Parathyroid adenoma (tissue), 2 donors: Measurements from ENCODE around the gene NDE1.

Experiments used
- H2AFZ ChIP-seq: fragments of 300-600 bp; sonication (generic); one replicate; pipeline ENCODE4 v1.7.0; 2017; ENCODE audit warnings: antibody characterized with exemption, mild to moderate bottlenecking
- H3K27ac ChIP-seq: fragments of 300-600 bp; sonication (generic); one replicate; pipeline ENCODE4 v1.7.0; 2017
- H3K27me3 ChIP-seq: fragments of 300-600 bp; sonication (generic); one replicate; pipeline ENCODE4 v1.7.0; 2017; ENCODE audit warnings: low read length; ENCODE audit not compliant: control insufficient read depth, insufficient read depth
- H3K36me3 ChIP-seq: fragments of 300-600 bp; sonication (generic); one replicate; pipeline ENCODE4 v1.7.0; 2017; ENCODE audit warnings: low read length; ENCODE audit not compliant: control insufficient read depth, insufficient read depth
- H3K4me1 ChIP-seq: fragments of 300-600 bp; sonication (generic); one replicate; pipeline ENCODE4 v1.7.0; 2017; ENCODE audit warnings: control low read depth
- H3K4me2 ChIP-seq: fragments of 300-600 bp; sonication (generic); one replicate; pipeline ENCODE4 v1.7.0; 2017; ENCODE audit warnings: low read length
- H3K4me3 ChIP-seq: fragments of 300-600 bp; sonication (generic); one replicate; pipeline ENCODE4 v1.7.0; 2017; ENCODE audit warnings: low read depth, low read length
- H3K79me2 ChIP-seq: fragments of 300-600 bp; sonication (generic); one replicate; pipeline ENCODE4 v1.7.0; 2017; ENCODE audit warnings: control low read depth
- H3K9ac ChIP-seq: fragments of 300-600 bp; sonication (generic); one replicate; pipeline ENCODE4 v1.7.0; 2017; ENCODE audit warnings: mild to moderate bottlenecking
- H3K9me3 ChIP-seq: fragments of 300-600 bp; sonication (generic); one replicate; pipeline ENCODE4 v1.7.0; 2017; ENCODE audit warnings: low read length; ENCODE audit not compliant: control insufficient read depth
- TF ChIP-seq, protein P1 (sequence below): fragments of 300-600 bp; sonication (generic); IDR thresholded peaks from one replicate; pipeline ENCODE4 v1.7.0; 2017; ENCODE audit warnings: antibody characterized with exemption, mild to moderate bottlenecking
- donor health status: primary hyperparathyroidism.

The NDE1 gene

DNA sequence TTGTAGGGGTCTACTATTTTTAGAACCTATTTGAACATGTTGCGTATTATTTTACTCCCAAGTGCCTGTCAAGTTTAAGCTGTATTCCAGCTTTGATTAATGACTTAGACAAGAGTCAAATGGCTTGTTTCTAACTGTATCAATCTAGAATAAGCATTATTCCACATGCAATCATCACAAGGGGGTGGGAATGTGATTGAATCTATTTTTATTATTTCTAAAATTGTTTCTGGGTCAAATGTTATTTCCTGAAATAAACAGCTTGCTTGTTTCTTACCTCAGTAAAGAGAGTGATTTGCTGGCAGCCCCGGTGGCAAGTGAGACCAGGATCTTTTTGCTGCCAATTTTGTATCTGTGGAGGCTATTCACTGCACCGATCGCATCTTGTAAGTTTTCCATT is 28.6 kb upstream of the NDE1 start:
- TF ChIP-seq, protein P1, sequence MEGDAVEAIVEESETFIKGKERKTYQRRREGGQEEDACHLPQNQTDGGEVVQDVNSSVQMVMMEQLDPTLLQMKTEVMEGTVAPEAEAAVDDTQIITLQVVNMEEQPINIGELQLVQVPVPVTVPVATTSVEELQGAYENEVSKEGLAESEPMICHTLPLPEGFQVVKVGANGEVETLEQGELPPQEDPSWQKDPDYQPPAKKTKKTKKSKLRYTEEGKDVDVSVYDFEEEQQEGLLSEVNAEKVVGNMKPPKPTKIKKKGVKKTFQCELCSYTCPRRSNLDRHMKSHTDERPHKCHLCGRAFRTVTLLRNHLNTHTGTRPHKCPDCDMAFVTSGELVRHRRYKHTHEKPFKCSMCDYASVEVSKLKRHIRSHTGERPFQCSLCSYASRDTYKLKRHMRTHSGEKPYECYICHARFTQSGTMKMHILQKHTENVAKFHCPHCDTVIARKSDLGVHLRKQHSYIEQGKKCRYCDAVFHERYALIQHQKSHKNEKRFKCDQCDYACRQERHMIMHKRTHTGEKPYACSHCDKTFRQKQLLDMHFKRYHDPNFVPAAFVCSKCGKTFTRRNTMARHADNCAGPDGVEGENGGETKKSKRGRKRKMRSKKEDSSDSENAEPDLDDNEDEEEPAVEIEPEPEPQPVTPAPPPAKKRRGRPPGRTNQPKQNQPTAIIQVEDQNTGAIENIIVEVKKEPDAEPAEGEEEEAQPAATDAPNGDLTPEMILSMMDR: no peak
- Histone ChIP-seq H3K4me1 (no peaks in the 10 kb centered on the region), H3K9ac (no peak overlapping the region), H3K27ac (no peak overlapping the region), H3K9me3 (no peaks in the 10 kb centered on the region), H3K4me3 (no peak overlapping the region), H3K79me2 (no peaks in the 10 kb centered on the region), H3K4me2 (no peak overlapping the region), H3K27me3 (no peaks in the 10 kb centered on the region), H2AFZ (no peak overlapping the region), H3K36me3 (no peaks in the 10 kb centered on the region)

DNA sequence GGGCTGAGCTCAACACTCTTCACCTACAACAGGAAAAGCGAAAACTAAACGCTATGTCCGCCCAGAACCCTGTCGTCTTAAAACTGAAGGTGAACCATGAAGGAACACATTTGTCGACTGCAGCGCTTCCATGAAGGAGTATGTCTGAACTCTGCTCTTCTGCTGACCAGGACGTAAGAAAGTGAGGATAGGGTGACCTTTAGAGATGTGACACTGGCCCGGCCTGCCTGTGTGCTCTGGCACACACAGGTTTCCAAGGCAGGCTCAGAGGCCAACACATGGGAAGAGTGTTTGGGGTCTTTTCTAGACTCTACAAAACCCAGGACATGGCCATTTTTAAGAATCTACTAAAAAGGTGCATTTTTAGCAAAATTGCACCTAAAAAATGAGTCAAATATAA is 28.2 kb upstream of the NDE1 start:
- Histone ChIP-seq H3K4me1 (no peaks in the 10 kb centered on the region), H3K27ac (no peak overlapping the region), H3K4me2 (no peak overlapping the region), H3K9ac (no peak overlapping the region), H3K36me3 (no peaks in the 10 kb centered on the region), H3K9me3 (no peaks in the 10 kb centered on the region), H3K27me3 (no peaks in the 10 kb centered on the region), H3K79me2 (no peaks in the 10 kb centered on the region), H2AFZ (no peak overlapping the region), H3K4me3 (no peak overlapping the region)
- TF ChIP-seq, protein P1: no peak

- Histone ChIP-seq H3K9me3 (no peaks in the 10 kb centered on the region), H2AFZ (no peak overlapping the region), H3K4me2 (no peak overlapping the region), H3K79me2 (peaks cover 7% of the 10 kb centered on the region), H3K9ac (no peak overlapping the region), H3K4me1 (no peaks in the 10 kb centered on the region), H3K4me3 (no peak overlapping the region), H3K27ac (no peak overlapping the region), H3K36me3 (no peaks in the 10 kb centered on the region), H3K27me3 (no peaks in the 10 kb centered on the region)
- TF ChIP-seq, protein P1: no peak
Observed at GRCh38 chr16:15631730-15632409, 18.2 kb upstream of the NDE1 start.

GRCh38 chr16:15635926-15636325 is 14.1 kb upstream of the NDE1 start:
- peaks cover 16% of the 10 kb centered on the region for H3K79me2 ChIP-seq
- no peaks in the 10 kb centered on the region for H3K9me3 ChIP-seq
- H3K9ac ChIP-seq: no peak overlapping the region
- no peak overlapping the region for H3K27ac ChIP-seq
- H3K4me2 ChIP-seq: no peak overlapping the region
- H3K4me1 ChIP-seq: no peaks in the 10 kb centered on the region
- H3K4me3 ChIP-seq: no peak overlapping the region
- no peaks in the 10 kb centered on the region for H3K36me3 ChIP-seq
- H2AFZ ChIP-seq: no peak overlapping the region
- TF ChIP-seq, protein P1: no peak
- H3K27me3 ChIP-seq: no peaks in the 10 kb centered on the region

DNA sequence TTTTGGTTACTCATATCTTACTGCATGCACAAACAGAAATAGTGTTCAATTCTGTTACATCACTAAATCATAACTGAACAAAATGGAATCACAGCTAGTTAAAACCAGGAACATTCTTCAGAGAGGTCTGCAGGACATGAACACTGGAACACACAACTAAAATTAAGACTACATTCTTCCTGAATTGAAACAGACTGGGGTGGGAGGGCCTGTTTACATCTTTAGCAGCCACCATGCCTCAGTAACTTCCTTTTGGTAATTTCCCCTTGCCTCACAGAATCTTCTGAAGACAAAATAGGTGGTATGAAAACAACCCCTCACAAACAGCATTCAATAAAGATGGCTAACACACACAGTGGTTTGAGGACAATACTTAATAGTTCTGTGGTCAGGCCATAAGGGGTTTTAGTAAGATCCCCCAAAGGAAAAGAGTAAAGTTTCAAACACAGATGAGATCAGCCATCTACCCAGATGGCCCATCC is 13.6 kb upstream of the NDE1 start:
- Histone ChIP-seq H3K9ac (no peak overlapping the region), H2AFZ (no peak overlapping the region), H3K79me2 (peaks cover 16% of the 10 kb centered on the region), H3K4me1 (no peaks in the 10 kb centered on the region), H3K4me2 (no peak overlapping the region), H3K36me3 (no peaks in the 10 kb centered on the region), H3K4me3 (no peak overlapping the region), H3K9me3 (no peaks in the 10 kb centered on the region), H3K27ac (no peak overlapping the region), H3K27me3 (no peaks in the 10 kb centered on the region)
- TF ChIP-seq, protein P1: no peak
